ENCODE results near the gene SPEG.

Gene SPEG

GRCh38 chr2:219533930-219534661 lies 99.5 kb downstream of the SPEG start:
- no peak for DNase-seq (ENCODE audit: low spot score)

GRCh38 chr2:219536425-219536824 lies 101.8 kb downstream of the SPEG start:
- no peak for DNase-seq (ENCODE audit: low spot score)

GRCh38 chr2:219536967-219537366 lies 102.3 kb downstream of the SPEG start:
- no peak for DNase-seq (ENCODE audit: low spot score)

DNA sequence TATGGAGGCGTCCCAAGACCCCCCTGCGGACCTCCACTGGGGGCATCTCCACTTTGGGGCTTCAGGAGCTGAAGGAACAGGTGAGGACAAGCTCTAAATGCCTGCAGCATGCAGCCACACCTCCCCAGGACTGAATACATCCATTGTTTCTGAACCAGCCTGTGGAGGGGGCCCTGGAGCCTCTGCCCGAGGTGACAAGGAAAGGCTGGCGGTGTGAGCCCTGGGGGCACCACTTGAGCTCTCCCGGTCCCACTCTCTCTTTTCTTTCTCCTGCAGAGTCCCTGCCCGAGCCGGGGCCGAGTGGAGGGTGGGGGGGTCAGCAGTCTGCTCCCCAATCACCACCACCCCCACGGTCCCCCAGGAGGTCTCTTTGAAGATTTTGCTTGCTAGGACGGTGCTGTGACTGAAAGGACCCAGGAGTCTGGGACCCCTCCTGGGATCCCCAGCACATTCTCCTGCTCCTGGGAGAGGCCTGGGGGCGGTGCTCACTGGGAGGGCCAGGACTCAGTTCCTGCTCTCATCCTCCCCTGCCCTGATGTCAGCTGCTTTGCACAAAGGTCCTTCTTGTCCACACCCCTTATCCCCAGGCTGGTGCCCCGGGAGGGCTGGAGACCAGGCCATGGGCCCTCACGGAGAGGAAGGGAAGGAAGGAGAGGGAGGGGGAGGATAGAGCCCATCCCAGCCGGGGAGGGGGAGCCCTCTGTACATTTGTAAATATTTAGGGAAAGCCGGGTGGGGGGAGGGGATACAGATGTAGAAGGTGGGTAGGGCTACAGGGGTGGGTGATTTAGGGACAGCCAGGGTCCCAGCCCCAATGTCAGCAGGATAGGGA lies 103.2 kb downstream of the SPEG start:
- DNase-seq (ENCODE audit: low spot score), result no peak

DNA sequence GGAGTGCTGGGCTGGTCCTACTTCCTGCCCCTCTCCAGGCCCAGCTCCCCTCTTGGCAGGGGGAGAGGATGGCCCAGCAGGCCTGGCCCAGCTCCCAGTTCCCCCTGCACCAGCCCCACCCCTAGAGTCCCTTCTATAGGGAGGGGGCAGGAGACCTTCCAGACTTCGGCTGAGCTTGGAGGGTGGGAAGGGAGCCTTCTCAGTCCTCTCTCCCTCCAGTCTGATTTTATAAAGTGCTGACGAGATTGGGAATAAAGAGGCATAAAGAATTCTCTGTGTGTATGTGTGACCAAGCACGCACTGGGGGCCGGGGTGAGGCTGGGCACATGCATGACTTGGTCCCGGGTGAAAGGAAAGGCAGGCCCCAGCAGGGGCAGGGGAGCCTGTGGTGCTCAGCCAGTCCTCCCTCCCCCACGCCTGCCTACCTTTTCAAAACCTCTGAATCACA lies 103.9 kb downstream of the SPEG start:
- DNase-seq (ENCODE audit: low spot score), result no peak

GRCh38 chr2:219538956-219539788 lies 104.5 kb downstream of the SPEG start:
- no peak for DNase-seq (ENCODE audit: low spot score)

GRCh38 chr2:219539926-219540678 lies 105.5 kb downstream of the SPEG start:
- no peak for DNase-seq (ENCODE audit: low spot score)

DNA sequence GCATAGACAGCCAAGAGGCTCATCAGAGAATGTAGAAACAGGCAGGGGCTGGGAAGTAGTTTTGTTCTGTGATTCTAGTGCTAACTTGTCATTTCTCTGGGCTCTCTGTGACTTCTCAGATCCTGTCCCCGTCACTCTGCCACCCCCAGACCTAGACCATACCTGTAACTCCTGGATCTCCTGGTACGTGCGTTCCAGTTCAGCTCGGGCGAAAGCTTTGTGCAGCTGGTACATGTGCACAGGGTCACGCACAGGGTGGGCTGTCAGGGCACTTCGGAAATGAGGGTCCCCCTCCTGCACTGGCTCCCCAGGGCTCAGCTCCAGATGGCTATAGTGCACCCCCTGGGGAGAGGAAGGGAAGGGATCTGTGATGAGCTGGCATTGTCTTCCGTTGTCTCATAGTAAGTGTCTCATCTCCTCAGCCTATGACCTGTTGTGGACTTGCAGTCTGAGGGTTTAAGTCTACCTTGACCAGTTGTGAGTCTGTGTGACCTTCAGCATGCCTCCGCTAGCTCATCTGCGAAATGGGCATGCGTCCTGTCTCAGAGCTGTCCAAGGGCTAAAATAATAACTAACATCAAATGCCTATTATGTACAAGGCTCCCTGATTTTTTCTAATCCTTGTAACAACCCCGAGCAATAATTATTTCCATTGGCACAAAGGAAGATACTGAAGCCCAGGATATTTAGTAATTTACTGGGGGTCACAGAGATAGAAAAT lies 106.3 kb downstream of the SPEG start:
- DNase-seq (ENCODE audit: low spot score), result no peak

- DNase-seq (ENCODE audit: low spot score), result peak; percentile 61
These were observed 107.1 kb downstream of the SPEG start for GRCh38 chr2:219541611-219542180.

DNA sequence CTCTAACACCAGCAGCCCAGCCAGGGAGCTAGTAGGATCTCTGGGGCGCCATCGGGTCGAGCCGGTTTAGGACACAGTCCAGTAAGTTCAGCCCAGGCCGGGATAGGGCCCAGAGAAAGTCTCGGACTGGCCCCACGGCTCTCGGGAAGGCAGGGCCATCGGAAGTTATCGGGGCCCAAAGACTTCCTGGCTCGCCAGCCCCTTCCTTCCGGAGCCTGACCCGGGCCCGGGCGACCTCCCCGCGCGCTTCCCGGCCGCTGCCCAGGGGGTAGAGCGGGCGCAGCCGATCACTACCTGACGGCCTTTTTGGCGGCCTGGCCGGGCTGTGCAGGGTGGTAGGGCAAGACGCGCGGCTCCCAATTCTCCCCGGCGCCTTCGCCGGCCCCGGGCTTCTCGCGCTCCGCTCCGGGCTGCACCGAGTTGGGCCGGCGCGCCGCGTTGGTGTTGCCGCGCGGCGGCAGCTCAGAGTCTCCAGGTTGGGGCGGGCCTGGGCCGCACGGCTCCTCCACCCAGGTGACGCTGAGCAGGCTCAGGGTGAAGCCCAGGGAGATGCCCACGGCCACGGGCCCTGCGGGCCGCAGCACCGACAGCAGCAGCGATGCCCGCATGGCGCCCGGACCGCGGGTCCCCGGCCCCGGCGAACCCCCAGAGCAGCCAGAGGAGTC lies 108.4 kb downstream of the SPEG start:
- peak; percentile 73 for DNase-seq (ENCODE audit: low spot score)

GRCh38 chr2:219543596-219544358 lies 109.1 kb downstream of the SPEG start, which contains the start of the genes CHPF and TMEM198:
TSS of gene CHPF (minus strand) at chr2:219543809. CDS start at chr2:219543538, 271 bp downstream.
TSS of gene TMEM198 (plus strand) at chr2:219544028. CDS start at chr2:219544728, 700 bp downstream.
- peak; percentile 99 for DNase-seq (ENCODE audit: low spot score)

DNA sequence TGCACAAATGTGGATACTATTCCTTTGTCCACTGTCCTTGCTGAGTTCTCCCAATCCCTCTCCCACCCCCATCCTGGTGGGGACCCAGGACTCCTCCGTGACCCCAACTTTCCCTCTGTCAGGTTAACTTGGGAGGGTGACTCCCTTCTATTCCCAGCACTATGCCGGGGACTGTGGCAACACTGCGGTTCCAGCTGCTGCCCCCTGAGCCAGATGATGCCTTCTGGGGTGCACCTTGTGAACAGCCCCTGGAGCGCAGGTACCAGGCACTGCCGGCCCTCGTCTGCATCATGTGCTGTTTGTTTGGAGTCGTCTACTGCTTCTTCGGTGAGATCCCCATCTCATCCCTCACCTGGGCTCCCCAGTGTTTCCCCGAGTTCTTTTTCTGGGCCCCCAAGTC lies 109.9 kb downstream of the SPEG start:
- DNase-seq (ENCODE audit: low spot score), result no peak

GRCh38 chr2:219545295-219545942 lies 110.8 kb downstream of the SPEG start:
- no peak for DNase-seq (ENCODE audit: low spot score)

- DNase-seq (ENCODE audit: low spot score), result no peak
These were observed 111.3 kb downstream of the SPEG start for GRCh38 chr2:219545943-219546352.

DNA sequence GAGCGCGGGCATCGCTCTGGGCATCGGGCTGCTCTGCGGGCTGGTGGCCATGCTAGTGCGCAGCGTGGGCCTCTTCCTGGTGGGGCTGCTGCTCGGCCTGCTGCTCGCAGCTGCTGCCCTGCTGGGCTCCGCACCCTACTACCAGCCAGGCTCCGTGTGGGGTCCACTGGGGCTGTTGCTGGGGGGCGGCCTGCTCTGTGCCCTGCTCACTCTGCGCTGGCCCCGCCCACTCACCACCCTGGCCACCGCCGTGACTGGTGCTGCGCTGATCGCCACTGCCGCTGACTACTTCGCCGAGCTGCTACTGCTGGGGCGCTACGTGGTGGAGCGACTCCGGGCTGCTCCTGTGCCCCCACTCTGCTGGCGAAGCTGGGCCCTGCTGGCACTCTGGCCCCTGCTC lies 113.0 kb downstream of the SPEG start:
- no peak for DNase-seq (ENCODE audit: low spot score)
